IMR-90 (cell line): ENCODE results near the gene ZC3H4.

Experiments
- CTCF ChIP-seq: conservative IDR thresholded peaks from 2 replicates; pipeline ENCODE4 v1.5.1; 2012; ENCODE audit warnings: mild to moderate bottlenecking, low read depth, low read length, improper control_type of control experiment
- MAZ ChIP-seq: IDR thresholded peaks from 2 replicates; pipeline ENCODE4 v1.6.1; 2012; ENCODE audit warnings: low read depth, mild to moderate bottlenecking, low read length, improper control_type of control experiment, moderate library complexity, borderline replicate concordance
- NFE2L2 ChIP-seq: fragments of 150-350 bp; IDR thresholded peaks from 2 replicates; pipeline ENCODE4 v1.6.1; 2016; ENCODE audit warnings: low read depth, mild to moderate bottlenecking, low read length
- POLR2A ChIP-seq: IDR thresholded peaks from 2 replicates; pipeline ENCODE4 v1.6.1; 2012; ENCODE audit warnings: mild to moderate bottlenecking, low read depth, low read length

GRCh38 chr19:47028195-47028601 lies 85.4 kb downstream of the ZC3H4 start:
- no peak for TF ChIP-seq CTCF
- TF ChIP-seq POLR2A, result no peak
- no peak for TF ChIP-seq NFE2L2
- TF ChIP-seq MAZ, result no peak
